HFF-Myc (cell line): ENCODE results near the gene ST8SIA4.

Experiments
- DNase-seq: peaks from one replicate; pipeline ENCODE4 v3.0.0-alpha.2; 2011; ENCODE audit warnings: low read depth; ENCODE audit errors: extremely low read depth
- H3K4me3 ChIP-seq: replicated peaks from 2 replicates; pipeline ENCODE4 v1.5.1; 2011; ENCODE audit warnings: low read depth, mild to moderate bottlenecking, control low read depth, low read length
- TF ChIP-seq, protein P1 (sequence below): IDR thresholded peaks from 2 replicates; pipeline ENCODE4 v1.5.1; 2012; ENCODE audit warnings: mild to moderate bottlenecking, low read depth, low read length, control low read depth; ENCODE audit errors: missing control alignments

Gene ST8SIA4

DNA sequence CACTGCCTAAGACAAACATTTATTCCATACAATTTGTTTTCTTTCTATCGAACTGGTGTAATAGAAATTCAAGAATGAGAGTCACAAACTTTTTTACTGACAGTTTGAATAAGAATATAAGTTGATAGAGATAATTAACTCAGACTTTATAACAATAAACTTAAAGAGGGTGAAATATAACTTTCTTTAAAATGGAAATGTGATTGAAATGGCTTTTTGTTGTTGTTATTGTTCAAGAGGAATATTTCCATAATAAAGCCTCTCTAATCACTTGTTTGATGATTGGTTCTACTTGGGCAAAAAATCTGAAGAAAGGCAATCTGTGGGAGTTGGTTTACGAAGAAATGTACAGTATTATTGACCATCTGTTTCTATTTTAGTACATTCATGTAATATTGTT, 79.3 kb downstream of the ST8SIA4 start:
- no peak overlapping the region for H3K4me3 ChIP-seq
- no peak for DNase-seq
- TF ChIP-seq, protein P1, sequence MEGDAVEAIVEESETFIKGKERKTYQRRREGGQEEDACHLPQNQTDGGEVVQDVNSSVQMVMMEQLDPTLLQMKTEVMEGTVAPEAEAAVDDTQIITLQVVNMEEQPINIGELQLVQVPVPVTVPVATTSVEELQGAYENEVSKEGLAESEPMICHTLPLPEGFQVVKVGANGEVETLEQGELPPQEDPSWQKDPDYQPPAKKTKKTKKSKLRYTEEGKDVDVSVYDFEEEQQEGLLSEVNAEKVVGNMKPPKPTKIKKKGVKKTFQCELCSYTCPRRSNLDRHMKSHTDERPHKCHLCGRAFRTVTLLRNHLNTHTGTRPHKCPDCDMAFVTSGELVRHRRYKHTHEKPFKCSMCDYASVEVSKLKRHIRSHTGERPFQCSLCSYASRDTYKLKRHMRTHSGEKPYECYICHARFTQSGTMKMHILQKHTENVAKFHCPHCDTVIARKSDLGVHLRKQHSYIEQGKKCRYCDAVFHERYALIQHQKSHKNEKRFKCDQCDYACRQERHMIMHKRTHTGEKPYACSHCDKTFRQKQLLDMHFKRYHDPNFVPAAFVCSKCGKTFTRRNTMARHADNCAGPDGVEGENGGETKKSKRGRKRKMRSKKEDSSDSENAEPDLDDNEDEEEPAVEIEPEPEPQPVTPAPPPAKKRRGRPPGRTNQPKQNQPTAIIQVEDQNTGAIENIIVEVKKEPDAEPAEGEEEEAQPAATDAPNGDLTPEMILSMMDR = no peak

DNA sequence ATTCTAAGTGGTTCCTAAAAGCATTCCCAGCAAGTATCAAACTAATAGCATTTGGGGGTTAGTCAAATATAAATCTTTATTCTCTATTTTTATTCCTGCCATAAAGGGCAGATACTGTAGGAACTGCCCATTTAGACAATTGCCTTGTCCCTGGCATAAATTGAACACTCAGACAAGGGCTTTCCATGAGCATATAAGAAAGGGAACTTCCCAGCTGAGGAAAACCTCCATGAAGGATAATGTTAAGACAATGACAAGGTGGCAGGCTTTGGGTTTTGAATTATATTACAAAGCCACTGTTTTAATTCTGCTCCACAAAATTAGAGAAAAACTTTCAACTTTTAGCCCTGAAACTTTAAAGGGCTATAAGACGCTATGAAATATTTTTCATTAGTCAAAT, 81.3 kb downstream of the ST8SIA4 start:
- no peak for DNase-seq
- no peak overlapping the region for H3K4me3 ChIP-seq
- TF ChIP-seq, protein P1 = no peak

DNA sequence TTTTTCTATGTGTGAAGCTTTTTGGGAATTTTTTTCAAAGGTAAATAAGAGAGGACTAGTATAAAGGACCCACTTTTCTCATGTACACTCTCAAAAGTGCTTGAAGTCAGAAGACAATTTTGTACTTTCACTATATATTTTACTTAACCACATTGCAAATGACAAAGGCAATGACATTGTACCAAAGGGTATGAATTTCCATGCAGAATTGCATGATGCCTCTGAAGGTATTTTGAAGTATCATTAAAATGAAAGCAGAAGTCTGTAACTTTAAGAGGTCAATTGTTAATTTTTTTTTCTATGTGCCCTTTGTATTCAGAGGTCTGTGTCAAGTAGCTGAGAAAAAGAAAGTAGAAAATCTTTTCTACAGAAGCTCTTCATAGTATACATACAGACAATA, 84.7 kb downstream of the ST8SIA4 start:
- TF ChIP-seq, protein P1 = no peak
- DNase-seq = no peak
- H3K4me3 ChIP-seq = no peak overlapping the region

DNA sequence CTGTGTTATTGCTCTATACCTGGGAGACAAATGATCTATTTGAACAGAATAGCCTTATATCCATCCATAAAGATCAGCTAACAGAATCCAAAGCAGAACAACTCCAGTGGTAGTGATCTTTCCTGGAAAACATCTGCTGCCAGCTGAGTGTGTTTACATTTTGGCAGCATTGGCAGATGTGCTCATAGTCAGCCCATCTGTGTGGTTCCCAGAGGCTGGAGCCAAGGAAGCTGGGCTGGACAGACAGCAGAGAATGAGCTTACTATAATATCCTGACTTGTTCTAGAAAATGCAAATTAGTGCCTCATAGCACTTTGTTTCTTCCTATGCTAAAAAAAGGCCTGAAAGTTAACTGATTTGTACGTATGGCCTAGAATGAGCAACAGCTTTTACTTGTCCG, 99.7 kb downstream of the ST8SIA4 start:
- H3K4me3 ChIP-seq = no peak overlapping the region
- DNase-seq = no peak
- TF ChIP-seq, protein P1 = no peak

DNA sequence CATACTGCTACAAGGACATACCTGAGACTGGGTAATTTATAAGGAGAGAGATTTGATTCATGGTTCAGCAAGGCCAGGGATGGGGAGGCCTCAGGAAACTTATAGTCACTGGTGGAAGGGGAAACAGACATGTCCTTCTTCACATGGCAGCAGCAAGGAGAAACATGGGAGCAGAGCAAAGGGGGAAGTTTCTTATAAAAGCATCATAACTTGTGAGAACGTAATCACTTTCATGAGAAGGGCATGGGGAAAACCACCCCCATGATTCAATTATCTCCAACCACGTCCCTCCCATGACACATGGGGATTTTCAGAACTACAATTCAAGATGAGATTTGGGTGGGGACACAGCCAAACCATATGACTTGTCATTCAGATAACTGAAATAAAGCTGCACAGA, 100.9 kb downstream of the ST8SIA4 start:
- DNase-seq = no peak
- H3K4me3 ChIP-seq = no peak overlapping the region
- TF ChIP-seq, protein P1 = no peak

DNA sequence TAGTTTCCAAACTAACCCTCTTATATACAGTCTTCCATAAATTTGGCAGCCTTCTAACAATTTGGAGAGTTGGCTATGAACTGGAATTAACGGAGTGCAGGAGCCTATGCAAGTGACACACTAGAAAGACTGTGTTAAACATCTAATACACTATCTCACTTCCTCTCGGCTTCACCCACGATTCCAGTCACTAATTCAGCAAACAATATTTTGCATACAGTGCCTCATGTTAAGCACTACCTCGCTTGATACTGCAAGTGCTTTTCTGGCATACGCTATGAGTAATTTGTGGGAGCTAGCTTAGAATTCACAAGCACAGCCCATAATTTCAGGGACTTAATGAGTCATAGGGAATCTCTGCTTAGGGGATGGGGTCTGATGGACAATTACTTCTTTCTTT, 102.5 kb downstream of the ST8SIA4 start:
- TF ChIP-seq, protein P1 = no peak
- no peak overlapping the region for H3K4me3 ChIP-seq
- DNase-seq = no peak

DNA sequence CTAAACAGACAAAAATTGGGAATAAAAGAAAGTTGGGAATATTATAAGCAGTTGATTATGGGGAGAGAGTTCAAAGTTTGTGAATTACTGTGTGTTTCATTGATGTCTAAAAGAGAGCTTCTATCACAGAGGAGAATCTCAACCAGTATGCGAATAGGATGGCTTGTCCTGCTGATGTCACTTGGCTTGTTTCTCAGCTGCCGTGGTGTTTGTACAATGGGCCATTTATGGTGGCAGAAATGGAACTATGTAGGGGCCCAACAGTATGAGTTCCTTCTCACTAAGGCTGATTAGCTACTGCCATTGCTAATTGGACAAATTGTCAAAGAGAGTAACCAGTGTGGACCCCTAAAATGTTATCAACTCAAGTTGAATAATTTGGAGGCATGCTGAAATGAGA, 103.9 kb downstream of the ST8SIA4 start:
- DNase-seq = no peak
- H3K4me3 ChIP-seq = no peak overlapping the region
- TF ChIP-seq, protein P1 = no peak
